HepG2 (cell line): ENCODE measurements around the gene GSTM4. TPM values are rescaled to one million over a fixed set of nuclear protein-coding genes. Genes with fewer than 3 reads are reported as not detected.

Experiments
- ATAC-seq: fragments of 200-7000 bp; cut with Tn5 transposase; 3 replicates; pipeline ENCODE4 v1.9.1; 2020; ENCODE audit warnings: mild to moderate bottlenecking, moderate library complexity
- BruUV-seq: library from RNA; stranded (reverse); fragments of 400-500 nt; replicated peaks from 2 replicates; lab custom pipeline; 2021; lab: Mats Ljungman, UMichigan
- CTCF ChIA-PET: fragments of 300-600 bp; formaldehyde crosslinking; extraction: SDS; loops from one replicate; lab custom pipeline; 2021; ENCODE audit warnings: low total read pairs, inconsistent platforms, low intra/inter-chr PET ratio; lab: Yijun Ruan, JAX
- POLR2A ChIA-PET: fragments of 350-600 bp; sonication (Branson Sonifier 250); formaldehyde crosslinking; loops from one replicate; lab custom pipeline; 2020; ENCODE audit warnings: antibody characterized with exemption, inconsistent platforms; lab: Yijun Ruan, JAX
- DNase-seq: peaks from one replicate; pipeline ENCODE4 v3.0.0-alpha.2; 2015; ENCODE audit warnings: low spot score
- FAIRE-seq: peaks from 3 replicates; lab custom pipeline; 2011; peaks lifted over from hg19 to GRCh38; lab: Jason Lieb, UNC
- H2AFZ ChIP-seq: one replicate; pipeline ENCODE4 v1.6.1; 2011; ENCODE audit warnings: low read length, inconsistent platforms
- H3K27ac ChIP-seq: fragments of 300-600 bp; 3 replicates; pipeline ENCODE4 v1.8.0; 2011; ENCODE audit warnings: mixed run types, mild to moderate bottlenecking, mixed read lengths, low read length, inconsistent platforms; ENCODE audit not compliant: insufficient read depth; ENCODE audit errors: extremely low read length
- H3K27me3 ChIP-seq, 2 experiments: fragments of 200-600 bp in 1 of 2; 2 replicates in 1 of 2; 3 replicates in 1 of 2; pipeline versions ENCODE4 v1.6.0 to v1.8.0; 2011; ENCODE audit warnings: low read length in 2 of 2, mild to moderate bottlenecking in 2 of 2, moderate library complexity in 2 of 2, inconsistent platforms in 1 of 2; ENCODE audit not compliant: insufficient read depth in 2 of 2, control insufficient read depth in 1 of 2
- H3K36me3 ChIP-seq, 2 experiments: fragments of 200-600 bp in 1 of 2; replicated peaks in 1 of 2; 2 replicates in 1 of 2; 3 replicates in 1 of 2; pipeline versions ENCODE4 v1.5.1 to v1.8.0; 2011; ENCODE audit warnings: low read length in 2 of 2, inconsistent platforms in 1 of 2; ENCODE audit not compliant: insufficient read depth in 2 of 2, control insufficient read depth in 1 of 2
- H3K4me1 ChIP-seq: 2 replicates; pipeline ENCODE4 v1.5.1; 2012; ENCODE audit warnings: low read length, inconsistent platforms; ENCODE audit not compliant: insufficient read depth
- H3K4me2 ChIP-seq: 2 replicates; pipeline ENCODE4 v1.6.0; 2011; ENCODE audit warnings: low read depth, low read length, inconsistent platforms
- H3K4me3 ChIP-seq, 3 experiments: fragments of 200-600 bp in 1 of 3; sonication (generic), shearing (Covaris generic) in 1 of 3; replicated peaks in 1 of 3; 2 replicates each; pipeline ENCODE4 v1.5.1; 2011 to 2016; ENCODE audit warnings: low read length in 3 of 3, inconsistent platforms in 2 of 3, low read depth in 2 of 3, mild to moderate bottlenecking in 2 of 3, control low read depth in 1 of 3, mixed read lengths in 1 of 3; ENCODE audit not compliant: insufficient read depth in 1 of 3
- H3K79me2 ChIP-seq: one replicate; pipeline ENCODE4 v1.6.1; 2011; ENCODE audit warnings: low read length, inconsistent platforms; ENCODE audit not compliant: insufficient read depth
- H3K9ac ChIP-seq: 2 replicates; pipeline ENCODE4 v1.6.0; 2011; ENCODE audit warnings: mild to moderate bottlenecking, low read depth, low read length, inconsistent platforms; ENCODE audit not compliant: insufficient read depth
- H3K9me3 ChIP-seq: 2 replicates; pipeline ENCODE4 v1.5.1; 2012; ENCODE audit warnings: mild to moderate bottlenecking, low read length
- H4K20me1 ChIP-seq: 2 replicates; pipeline ENCODE4 v1.6.0; 2011; ENCODE audit warnings: inconsistent platforms, mild to moderate bottlenecking, low read length, moderate library complexity; ENCODE audit not compliant: insufficient read depth
- ARHGAP35 ChIP-seq: sonication (generic); formaldehyde crosslinking; IDR thresholded peaks from 2 replicates; pipeline ENCODE4 v1.9.0; 2022; ENCODE audit warnings: mild to moderate bottlenecking, inconsistent platforms, moderate library complexity, missing genetic modification reagents, borderline replicate concordance
- CAMTA2 ChIP-seq: sonication (generic); formaldehyde crosslinking; IDR thresholded peaks from 2 replicates; pipeline ENCODE4 v1.4.0; 2020; ENCODE audit warnings: mild to moderate bottlenecking, missing genetic modification reagents, borderline replicate concordance
- EP300 ChIP-seq, 3 experiments: sonication (generic) in 1 of 3; formaldehyde crosslinking in 1 of 3; IDR thresholded peaks; 2 replicates each; pipeline versions ENCODE4 v1.5.1 to v1.6.1; 2011 to 2020; ENCODE audit warnings: low read depth in 2 of 3, low read length in 2 of 3, borderline replicate concordance in 1 of 3, improper control_type of control experiment in 1 of 3, mild to moderate bottlenecking in 1 of 3, missing genetic modification reagents in 1 of 3, moderate library complexity in 1 of 3
- HMG20B ChIP-seq: conservative IDR thresholded peaks from 2 replicates; pipeline ENCODE4 v1.6.1; 2016; ENCODE audit warnings: missing genetic modification reagents, missing compliant biosample characterization
- MAZ ChIP-seq, 2 experiments: sonication (generic) in 1 of 2; formaldehyde crosslinking in 1 of 2; IDR thresholded peaks; 2 replicates each; pipeline versions ENCODE4 v1.5.0 to v1.6.1; 2012 to 2020; ENCODE audit warnings: low read depth in 2 of 2, mild to moderate bottlenecking in 2 of 2, borderline replicate concordance in 1 of 2, improper control_type of control experiment in 1 of 2, low read length in 1 of 2, missing genetic modification reagents in 1 of 2, moderate library complexity in 1 of 2
- NFYC ChIP-seq: IDR thresholded peaks from 2 replicates; pipeline ENCODE4 v1.6.1; 2016; ENCODE audit warnings: missing genetic modification reagents, missing compliant biosample characterization
- STAG1 ChIP-seq: sonication (generic); formaldehyde crosslinking; IDR thresholded peaks from 2 replicates; pipeline ENCODE4 v1.4.0; 2020; ENCODE audit warnings: missing genetic modification reagents
- TARDBP ChIP-seq: sonication (generic); formaldehyde crosslinking; IDR thresholded peaks from 2 replicates; pipeline ENCODE4 v1.8.0; 2022; ENCODE audit warnings: mild to moderate bottlenecking, missing genetic modification reagents
- ZBTB7A ChIP-seq: sonication (generic); formaldehyde crosslinking; IDR thresholded peaks from 2 replicates; pipeline ENCODE4 v1.8.0; 2022; ENCODE audit warnings: mild to moderate bottlenecking, missing genetic modification reagents
- ZFY ChIP-seq: sonication (generic); formaldehyde crosslinking; IDR thresholded peaks from 2 replicates; pipeline ENCODE4 v1.4.0; 2020; ENCODE audit warnings: missing genetic modification reagents
- ZNF20 ChIP-seq: sonication (generic); formaldehyde crosslinking; IDR thresholded peaks from 2 replicates; pipeline ENCODE4 v1.4.0; 2020; ENCODE audit warnings: mild to moderate bottlenecking, moderate library complexity, missing genetic modification reagents
- ZNF343 ChIP-seq: sonication (generic); formaldehyde crosslinking; IDR thresholded peaks from 2 replicates; pipeline ENCODE4 v1.4.0; 2020; ENCODE audit warnings: mild to moderate bottlenecking, missing genetic modification reagents
- ZNF597 ChIP-seq: sonication (generic); formaldehyde crosslinking; IDR thresholded peaks from 2 replicates; pipeline ENCODE4 v1.5.0; 2020; ENCODE audit warnings: missing genetic modification reagents
- WGBS: methylation state at CpG from one replicate; pipeline ENCODE4 v1.1.6; 2017; ENCODE audit warnings: low lambda C conversion rate; 5-methylcytosine and 5-hydroxymethylcytosine counted together
- in situ Hi-C: cut with HindIII; loops from 2 replicates; pipeline ENCODE4 v1.10.0; 2017; ENCODE audit warnings: low pct_unique_long_range_greater_than_20kb; ENCODE audit not compliant: extremely low pct_ligation_motif_present
- intact Hi-C: fragments of 100-400 bp; cut with micrococcal nuclease; formaldehyde crosslinking; loops from one replicate; pipeline ENCODE4 v1.10.0; 2022; ENCODE audit not compliant: unreplicated experiment
- polyA plus RNA-seq, 8 experiments: library from polyadenylated mRNA; depleted of rRNA in 3 of 8; stranded (reverse) in 7 of 8; unstranded in 1 of 8; fragments of >200 nt; fragmentation: Illumina TruSeq in 4 of 8; extraction: Trizol in 4 of 8; gene quantifications; 2 replicates each; pipeline versions ENCODE4 v1.2.1 to v1.2.3, GENCODE V29; 2011 to 2016; ENCODE audit warnings: low read depth in 4 of 8, missing spikeins in 1 of 8, mixed read lengths in 1 of 8; ENCODE audit not compliant: insufficient read depth in 1 of 8
- total RNA-seq, 5 experiments: library from RNA; depleted of rRNA; stranded (reverse); fragments of >200 nt; fragmentation: Illumina TruSeq; extraction: Trizol; gene quantifications; 2 replicates each; pipeline ENCODE4 v1.2.3, GENCODE V29; 2016; ENCODE audit warnings: low read depth in 1 of 5
- TF ChIP-seq, protein P1 (sequence below): sonication (generic); formaldehyde crosslinking; IDR thresholded peaks from 2 replicates; pipeline ENCODE4 v1.5.0; 2020; ENCODE audit warnings: mild to moderate bottlenecking, missing genetic modification reagents, moderate library complexity
- TF ChIP-seq, protein P2 (sequence below): sonication (generic); formaldehyde crosslinking; IDR thresholded peaks from 2 replicates; pipeline ENCODE4 v1.8.0; 2022; ENCODE audit warnings: missing genetic modification reagents, mild to moderate bottlenecking, borderline replicate concordance
- TF ChIP-seq, protein P3 (sequence below): sonication (generic); formaldehyde crosslinking; IDR thresholded peaks from 2 replicates; pipeline ENCODE4 v1.4.0; 2020; ENCODE audit warnings: missing genetic modification reagents

GSTM4 gene
- total and polyA plus RNA-seq, 2 of the 13 experiments (the other 11 are each of a cell fraction or from before 2014, with no cell fraction given), result 25.3 to 40.8 TPM

GRCh38 chr1:109644670-109645069 lies 11.2 kb upstream of the GSTM4 start (continued):
- TF ChIP-seq CAMTA2 (CRISPR knock-in tag) (no peak), ZNF343 (no peak), ZBTB7A (no peak)
- TF ChIP-seq, all 625 proteins: peak for 4

DNA sequence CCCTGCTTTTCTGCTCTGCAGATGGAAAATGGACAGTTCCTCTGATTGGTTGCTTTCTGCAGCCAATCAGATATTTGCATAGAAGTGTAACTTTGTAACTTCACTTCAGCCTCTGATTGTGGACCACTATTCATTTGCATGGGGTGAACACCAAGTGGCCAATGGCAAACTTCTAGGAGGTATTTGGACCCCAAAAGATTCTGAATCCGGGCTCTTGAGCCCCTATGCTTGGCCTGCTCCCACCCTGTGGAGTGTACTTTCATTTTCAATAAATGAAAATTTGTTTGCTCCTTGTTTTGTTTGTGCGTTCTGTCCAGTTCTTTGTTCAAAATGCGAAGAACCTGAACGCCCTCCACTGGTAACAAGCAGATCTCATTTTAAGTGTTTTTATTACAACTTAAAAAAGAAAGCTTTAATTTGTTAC lies 6.4 kb upstream of the GSTM4 start:
- H3K36me3 ChIP-seq, result no peaks in the 10 kb centered on the region
- no peak for DNase-seq
- H3K4me1 ChIP-seq, result peaks cover 9% of the 10 kb centered on the region
- CTCF ChIA-PET, result interaction anchor here (1.0 kb wide), 1 partner anchor 9 kb away, joined by 3 read pairs; no protein-coding TSS in a partner anchor
- in situ Hi-C loops (loop anchor here (10.0 kb wide), 1 partner anchor 335 kb away; the partner anchor contains the start of gene AHCYL1), intact Hi-C loops (no loop called here)
- H3K27ac ChIP-seq, result no peak overlapping the region
- 23% methylated on average over 4 of the region's 4 CpGs for WGBS
- peak; percentile 69 for ATAC-seq
- H3K79me2 ChIP-seq, result no peaks in the 10 kb centered on the region
- no peak for FAIRE-seq
- no TSS peak for BruUV-seq
- H3K9me3 ChIP-seq, result no peaks in the 10 kb centered on the region
- H3K4me3 ChIP-seq, result peak overlapping the region in 1 of 3 experiments; percentile 31; a peak in 1 of 6 replicates
- POLR2A ChIA-PET, result interaction anchor here (1.1 to 1.4 kb wide), 2 partner anchors 10 to 101 kb away, joined by 3 to 4 read pairs; partner anchors contain the start of gene GNAI3
- H4K20me1 ChIP-seq, result no peaks in the 10 kb centered on the region
- 0 out of 5 replicates have a peak, but pooled peaks cover 0 to 2% of the 10 kb centered on the region in 2 experiments for H3K27me3 ChIP-seq
- peak overlapping the region; percentile 61 for H3K4me2 ChIP-seq
- no peak overlapping the region for H2AFZ ChIP-seq
- no peak overlapping the region for H3K9ac ChIP-seq
- TF ChIP-seq TARDBP, result no peak
- TF ChIP-seq EP300 (IDR thresholded peaks at IDR 0.05; ENCODE audit: low read depth in 2 of 2, low read length in 2 of 2), result no peak
- TF ChIP-seq EP300 (CRISPR knock-in tag; IDR thresholded peaks at IDR 0.05; ENCODE audit: borderline replicate concordance), result no peak
- peak; percentile 37; the same call in 1 of the 2 replicates for TF ChIP-seq STAG1 (CRISPR knock-in tag)
- TF ChIP-seq, protein P1, sequence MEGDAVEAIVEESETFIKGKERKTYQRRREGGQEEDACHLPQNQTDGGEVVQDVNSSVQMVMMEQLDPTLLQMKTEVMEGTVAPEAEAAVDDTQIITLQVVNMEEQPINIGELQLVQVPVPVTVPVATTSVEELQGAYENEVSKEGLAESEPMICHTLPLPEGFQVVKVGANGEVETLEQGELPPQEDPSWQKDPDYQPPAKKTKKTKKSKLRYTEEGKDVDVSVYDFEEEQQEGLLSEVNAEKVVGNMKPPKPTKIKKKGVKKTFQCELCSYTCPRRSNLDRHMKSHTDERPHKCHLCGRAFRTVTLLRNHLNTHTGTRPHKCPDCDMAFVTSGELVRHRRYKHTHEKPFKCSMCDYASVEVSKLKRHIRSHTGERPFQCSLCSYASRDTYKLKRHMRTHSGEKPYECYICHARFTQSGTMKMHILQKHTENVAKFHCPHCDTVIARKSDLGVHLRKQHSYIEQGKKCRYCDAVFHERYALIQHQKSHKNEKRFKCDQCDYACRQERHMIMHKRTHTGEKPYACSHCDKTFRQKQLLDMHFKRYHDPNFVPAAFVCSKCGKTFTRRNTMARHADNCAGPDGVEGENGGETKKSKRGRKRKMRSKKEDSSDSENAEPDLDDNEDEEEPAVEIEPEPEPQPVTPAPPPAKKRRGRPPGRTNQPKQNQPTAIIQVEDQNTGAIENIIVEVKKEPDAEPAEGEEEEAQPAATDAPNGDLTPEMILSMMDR (CRISPR knock-in tag), result peak; percentile 37; the same call in 1 of the 2 replicates
- TF ChIP-seq, protein P2, sequence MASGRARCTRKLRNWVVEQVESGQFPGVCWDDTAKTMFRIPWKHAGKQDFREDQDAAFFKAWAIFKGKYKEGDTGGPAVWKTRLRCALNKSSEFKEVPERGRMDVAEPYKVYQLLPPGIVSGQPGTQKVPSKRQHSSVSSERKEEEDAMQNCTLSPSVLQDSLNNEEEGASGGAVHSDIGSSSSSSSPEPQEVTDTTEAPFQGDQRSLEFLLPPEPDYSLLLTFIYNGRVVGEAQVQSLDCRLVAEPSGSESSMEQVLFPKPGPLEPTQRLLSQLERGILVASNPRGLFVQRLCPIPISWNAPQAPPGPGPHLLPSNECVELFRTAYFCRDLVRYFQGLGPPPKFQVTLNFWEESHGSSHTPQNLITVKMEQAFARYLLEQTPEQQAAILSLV (CRISPR knock-in tag), result no peak
- TF ChIP-seq ZNF20 (CRISPR knock-in tag), result 0 out of 2 replicates have a peak, but pooled peaks have one; percentile 71
- no peak for TF ChIP-seq HMG20B (CRISPR knock-in tag)
- no peak for TF ChIP-seq ARHGAP35 (CRISPR knock-in tag)
- TF ChIP-seq MAZ (IDR thresholded peaks at IDR 0.05; ENCODE audit: borderline replicate concordance, low read depth, low read length), result no peak
- TF ChIP-seq MAZ (CRISPR knock-in tag; IDR thresholded peaks at IDR 0.05; ENCODE audit: low read depth), result no peak
- 0 out of 2 replicates have a peak, but pooled peaks have one; percentile 21 for TF ChIP-seq NFYC (CRISPR knock-in tag)
- no peak for TF ChIP-seq ZFY
- TF ChIP-seq, protein P3, sequence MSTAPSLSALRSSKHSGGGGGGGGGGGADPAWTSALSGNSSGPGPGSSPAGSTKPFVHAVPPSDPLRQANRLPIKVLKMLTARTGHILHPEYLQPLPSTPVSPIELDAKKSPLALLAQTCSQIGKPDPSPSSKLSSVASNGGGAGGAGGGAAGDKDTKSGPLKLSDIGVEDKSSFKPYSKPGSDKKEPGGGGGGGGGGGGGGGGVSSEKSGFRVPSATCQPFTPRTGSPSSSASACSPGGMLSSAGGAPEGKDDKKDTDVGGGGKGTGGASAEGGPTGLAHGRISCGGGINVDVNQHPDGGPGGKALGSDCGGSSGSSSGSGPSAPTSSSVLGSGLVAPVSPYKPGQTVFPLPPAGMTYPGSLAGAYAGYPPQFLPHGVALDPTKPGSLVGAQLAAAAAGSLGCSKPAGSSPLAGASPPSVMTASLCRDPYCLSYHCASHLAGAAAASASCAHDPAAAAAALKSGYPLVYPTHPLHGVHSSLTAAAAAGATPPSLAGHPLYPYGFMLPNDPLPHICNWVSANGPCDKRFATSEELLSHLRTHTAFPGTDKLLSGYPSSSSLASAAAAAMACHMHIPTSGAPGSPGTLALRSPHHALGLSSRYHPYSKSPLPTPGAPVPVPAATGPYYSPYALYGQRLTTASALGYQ (CRISPR knock-in tag), result no peak
- no peak for TF ChIP-seq ZNF597 (CRISPR knock-in tag)
